ENCODE results near the gene ABCB8. TPM values are rescaled to one million over a fixed set of nuclear protein-coding genes. Genes with fewer than 3 reads are reported as not detected.

Gene ABCB8
- total RNA-seq, 6 donors from 2014 or later, result 38.3 to 58.7 (median 42.5) TPM

DNA sequence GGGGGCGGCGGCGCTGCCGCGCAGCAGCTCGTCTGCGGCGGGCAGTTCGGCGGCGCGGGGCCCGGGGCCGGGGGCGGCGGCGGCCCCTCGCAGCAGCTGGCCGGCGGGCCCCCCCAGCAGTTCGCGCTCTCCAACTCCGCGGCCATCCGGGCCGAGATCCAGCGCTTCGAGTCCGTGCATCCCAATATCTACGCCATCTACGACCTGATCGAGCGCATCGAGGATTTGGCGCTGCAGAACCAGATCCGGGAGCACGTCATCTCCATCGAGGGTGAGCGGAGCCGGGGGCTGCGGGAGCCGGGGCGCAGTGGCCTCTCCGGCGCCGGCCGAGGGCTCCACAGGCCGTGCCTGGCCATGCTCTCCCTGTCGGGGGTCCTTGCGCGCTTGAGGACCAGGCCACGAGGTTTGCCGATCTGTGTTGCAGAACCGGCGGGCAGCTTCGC is 58.6 kb downstream of the ABCB8 start:
- ATAC-seq (ENCODE audit: low FRiP score in 2 of 2) (no peak), DNase-seq (peak in 1 of 2 donors; percentile 88)
- peaks cover 65 to 80% (median 73%) of the 10 kb centered on the region in 4 donors for H3K4me1 ChIP-seq
- H3K27me3 ChIP-seq, result no peaks in the 10 kb centered on the region
- peaks cover 0 to 2% (median 0%) of the 10 kb centered on the region in 4 donors for H3K36me3 ChIP-seq
- H3K9me3 ChIP-seq, result no peaks in the 10 kb centered on the region
- H3K27ac ChIP-seq, result peak overlapping the region; percentile 89 to 93 (median 91)
- H3K4me3 ChIP-seq, result peak overlapping the region; percentile 70 to 83 (median 82)
- TF ChIP-seq EP300 (IDR thresholded peaks at IDR 0.05) (no peak), POLR2AphosphoS5 (IDR thresholded peaks at IDR 0.05) (no peak), POLR2A (IDR thresholded peaks at IDR 0.05) (no peak)
- TF ChIP-seq, protein P1, sequence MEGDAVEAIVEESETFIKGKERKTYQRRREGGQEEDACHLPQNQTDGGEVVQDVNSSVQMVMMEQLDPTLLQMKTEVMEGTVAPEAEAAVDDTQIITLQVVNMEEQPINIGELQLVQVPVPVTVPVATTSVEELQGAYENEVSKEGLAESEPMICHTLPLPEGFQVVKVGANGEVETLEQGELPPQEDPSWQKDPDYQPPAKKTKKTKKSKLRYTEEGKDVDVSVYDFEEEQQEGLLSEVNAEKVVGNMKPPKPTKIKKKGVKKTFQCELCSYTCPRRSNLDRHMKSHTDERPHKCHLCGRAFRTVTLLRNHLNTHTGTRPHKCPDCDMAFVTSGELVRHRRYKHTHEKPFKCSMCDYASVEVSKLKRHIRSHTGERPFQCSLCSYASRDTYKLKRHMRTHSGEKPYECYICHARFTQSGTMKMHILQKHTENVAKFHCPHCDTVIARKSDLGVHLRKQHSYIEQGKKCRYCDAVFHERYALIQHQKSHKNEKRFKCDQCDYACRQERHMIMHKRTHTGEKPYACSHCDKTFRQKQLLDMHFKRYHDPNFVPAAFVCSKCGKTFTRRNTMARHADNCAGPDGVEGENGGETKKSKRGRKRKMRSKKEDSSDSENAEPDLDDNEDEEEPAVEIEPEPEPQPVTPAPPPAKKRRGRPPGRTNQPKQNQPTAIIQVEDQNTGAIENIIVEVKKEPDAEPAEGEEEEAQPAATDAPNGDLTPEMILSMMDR (IDR thresholded peaks at IDR 0.05), result no peak
- 0% methylated on average over 15 of the region's 56 CpGs for WGBS, 2 donors

- TF ChIP-seq, protein P1 (IDR thresholded peaks at IDR 0.05), result peak; percentile 15 to 56 (median 32)
- TF ChIP-seq POLR2A (IDR thresholded peaks at IDR 0.05), result peak in 1 of 4 donors; percentile 14
- TF ChIP-seq EP300 (IDR thresholded peaks at IDR 0.05), result no peak
- TF ChIP-seq POLR2AphosphoS5 (IDR thresholded peaks at IDR 0.05), result peak; percentile 5 to 9
- Histone ChIP-seq H3K4me3 (peak overlapping the region; percentile 70 to 83 (median 82)), H3K27ac (peak overlapping the region; percentile 89 to 93 (median 91)), H3K27me3 (no peaks in the 10 kb centered on the region), H3K36me3 (peaks cover 0 to 8% (median 2%) of the 10 kb centered on the region in 4 donors), H3K4me1 (peaks cover 61 to 80% (median 72%) of the 10 kb centered on the region in 4 donors), H3K9me3 (no peaks in the 10 kb centered on the region)
- peak; percentile 3 to 65 for ATAC-seq (ENCODE audit: low FRiP score in 2 of 2)
- WGBS, 2 donors, result 1 to 2% methylated on average over 33 to 38 of the region's 70 CpGs
- DNase-seq, result peak; percentile 52 to 94
Measured at GRCh38 chr7:151087245-151088018, 59.2 kb downstream of the ABCB8 start.

DNA sequence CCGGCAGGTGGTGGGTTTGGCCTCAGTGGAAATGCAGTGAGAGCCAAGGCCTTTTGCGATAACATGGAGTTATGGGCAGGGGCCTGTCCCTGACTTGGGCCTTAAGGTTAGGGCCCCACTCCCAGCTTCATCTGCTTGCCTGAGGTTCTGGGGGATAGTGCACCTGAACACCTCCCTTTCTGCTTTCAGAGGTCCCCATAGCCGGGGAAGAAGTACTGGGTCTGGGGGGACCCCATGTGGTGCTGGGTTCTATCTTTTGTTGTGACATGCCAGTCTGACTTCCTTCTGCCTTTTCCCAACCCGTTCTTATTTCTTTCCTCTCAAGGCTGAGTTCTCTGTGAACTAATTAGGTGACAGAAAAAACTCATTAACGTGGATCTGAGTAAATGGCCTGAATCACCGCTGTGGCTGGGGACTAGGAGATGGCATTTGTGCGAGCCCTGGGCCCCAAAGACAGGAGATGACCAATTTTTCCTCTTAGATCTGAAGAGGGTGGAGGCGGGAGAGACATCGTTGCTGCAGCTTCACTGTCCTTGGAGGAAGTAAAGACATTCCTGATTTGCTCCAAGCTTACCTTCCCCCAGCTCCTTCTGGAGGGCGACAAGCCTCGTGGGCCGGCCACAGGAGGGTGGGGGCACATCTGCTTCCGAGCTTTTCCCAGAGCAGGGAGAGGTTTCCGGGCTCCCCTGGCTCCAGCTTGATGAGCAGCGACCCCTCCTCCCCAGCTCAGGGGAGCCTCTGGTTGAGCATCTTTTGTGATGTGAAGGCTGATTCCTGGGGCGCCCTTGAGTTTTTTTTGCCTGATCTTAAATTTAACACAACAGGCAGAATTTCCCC is 60.0 kb downstream of the ABCB8 start:
- DNase-seq, result peak in 1 of 2 donors; percentile 54
- ATAC-seq (ENCODE audit: low FRiP score in 2 of 2), result no peak
- Histone ChIP-seq H3K36me3 (peaks cover 0 to 8% (median 2%) of the 10 kb centered on the region in 4 donors), H3K4me1 (peaks cover 57 to 83% (median 72%) of the 10 kb centered on the region in 4 donors), H3K27ac (peak overlapping the region; percentile 89 to 93 (median 91)), H3K4me3 (peak overlapping the region; percentile 70 to 83 (median 82)), H3K9me3 (no peaks in the 10 kb centered on the region), H3K27me3 (no peaks in the 10 kb centered on the region)
- TF ChIP-seq POLR2A (IDR thresholded peaks at IDR 0.05) (no peak), POLR2AphosphoS5 (IDR thresholded peaks at IDR 0.05) (peak in 1 of 2 donors; percentile 47), EP300 (IDR thresholded peaks at IDR 0.05) (peak in 1 of 4 donors; percentile 9)
- TF ChIP-seq, protein P1 (IDR thresholded peaks at IDR 0.05), result no peak
- 25 to 32% methylated on average over 15 to 16 of the region's 16 CpGs for WGBS, 2 donors

- H3K27me3 ChIP-seq, result no peaks in the 10 kb centered on the region
- peak; percentile 71 to 83 for ATAC-seq (ENCODE audit: low FRiP score in 2 of 2)
- H3K27ac ChIP-seq, result peak overlapping the region; percentile 89 to 93 (median 91)
- H3K4me1 ChIP-seq, result peaks cover 51 to 78% (median 65%) of the 10 kb centered on the region in 4 donors
- H3K9me3 ChIP-seq, result no peaks in the 10 kb centered on the region
- peak; percentile 82 to 87 for DNase-seq
- H3K36me3 ChIP-seq, result peaks cover 0 to 15% (median 2%) of the 10 kb centered on the region in 4 donors
- WGBS, 2 donors, result 14 to 24% methylated on average over 28 to 30 of the region's 30 CpGs
- TF ChIP-seq, protein P1 (IDR thresholded peaks at IDR 0.05), result no peak
- TF ChIP-seq POLR2A (IDR thresholded peaks at IDR 0.05), result peak in 3 of 4 donors; percentile 23 to 66 (median 26)
- peak in 3 of 4 donors; percentile 55 to 65 (median 56) for TF ChIP-seq EP300 (IDR thresholded peaks at IDR 0.05)
- peak; percentile 88 to 89 for TF ChIP-seq POLR2AphosphoS5 (IDR thresholded peaks at IDR 0.05)
- peak overlapping the region; percentile 19 to 83 (median 76) for H3K4me3 ChIP-seq
Measured at GRCh38 chr7:151088856-151089699, 60.8 kb downstream of the ABCB8 start.

All from upper lobe of left lung (tissue), 6 donors.